ENCODE data around the gene SLC6A12. TPM values are rescaled to one million over a fixed set of nuclear protein-coding genes. Genes with fewer than 3 reads are reported as not detected.

SLC6A12 gene
- total RNA-seq, 1 donor, result not detected

DNA sequence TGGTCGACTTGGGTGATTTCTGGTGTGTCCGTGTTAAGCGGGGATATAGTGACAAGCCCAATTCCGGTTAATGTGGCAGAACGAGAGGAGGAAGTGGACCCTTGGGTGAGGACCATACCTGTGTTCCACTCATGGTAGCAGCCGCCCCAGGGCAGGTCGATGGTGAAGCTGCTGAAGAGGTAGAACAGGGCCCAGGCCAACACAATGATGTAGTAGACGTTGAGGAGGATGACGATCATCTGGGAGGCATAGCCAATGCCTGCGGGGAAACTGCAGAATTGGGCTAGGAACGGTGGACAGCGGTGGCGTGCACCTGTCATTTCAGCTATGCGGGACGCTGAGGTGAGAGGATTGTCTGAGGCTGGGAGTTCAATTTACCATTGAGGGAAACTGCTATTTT lies 28.5 kb upstream of the SLC6A12 start:
- TF ChIP-seq, protein P1, sequence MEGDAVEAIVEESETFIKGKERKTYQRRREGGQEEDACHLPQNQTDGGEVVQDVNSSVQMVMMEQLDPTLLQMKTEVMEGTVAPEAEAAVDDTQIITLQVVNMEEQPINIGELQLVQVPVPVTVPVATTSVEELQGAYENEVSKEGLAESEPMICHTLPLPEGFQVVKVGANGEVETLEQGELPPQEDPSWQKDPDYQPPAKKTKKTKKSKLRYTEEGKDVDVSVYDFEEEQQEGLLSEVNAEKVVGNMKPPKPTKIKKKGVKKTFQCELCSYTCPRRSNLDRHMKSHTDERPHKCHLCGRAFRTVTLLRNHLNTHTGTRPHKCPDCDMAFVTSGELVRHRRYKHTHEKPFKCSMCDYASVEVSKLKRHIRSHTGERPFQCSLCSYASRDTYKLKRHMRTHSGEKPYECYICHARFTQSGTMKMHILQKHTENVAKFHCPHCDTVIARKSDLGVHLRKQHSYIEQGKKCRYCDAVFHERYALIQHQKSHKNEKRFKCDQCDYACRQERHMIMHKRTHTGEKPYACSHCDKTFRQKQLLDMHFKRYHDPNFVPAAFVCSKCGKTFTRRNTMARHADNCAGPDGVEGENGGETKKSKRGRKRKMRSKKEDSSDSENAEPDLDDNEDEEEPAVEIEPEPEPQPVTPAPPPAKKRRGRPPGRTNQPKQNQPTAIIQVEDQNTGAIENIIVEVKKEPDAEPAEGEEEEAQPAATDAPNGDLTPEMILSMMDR (IDR thresholded peaks at IDR 0.05; ENCODE audit: insufficient read depth, low read depth, low read length), result no peak
- DNase-seq (ENCODE audit: low read depth), result no peak
- no peak overlapping the region for H3K4me3 ChIP-seq (ENCODE audit: low read depth, low read length)

DNA sequence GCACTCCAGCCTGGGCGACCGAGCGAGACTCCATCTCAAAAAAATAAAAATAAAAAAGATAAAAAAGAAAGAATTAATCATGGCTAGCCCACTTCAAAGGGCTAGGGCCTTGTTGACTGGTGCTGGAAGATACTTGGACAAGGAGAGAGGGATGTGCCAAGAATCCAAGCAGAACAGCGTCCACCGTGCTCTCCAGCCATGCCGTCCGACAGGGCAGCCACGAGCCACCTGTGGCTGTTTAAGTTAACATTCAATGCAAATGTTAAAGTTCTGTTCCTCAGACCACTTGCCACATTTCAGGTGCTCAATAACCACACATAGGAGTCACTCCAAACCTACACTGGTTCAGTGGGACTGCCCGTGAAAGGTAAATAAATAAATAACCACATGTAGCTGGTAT lies 27.3 kb upstream of the SLC6A12 start:
- TF ChIP-seq, protein P1 (IDR thresholded peaks at IDR 0.05; ENCODE audit: insufficient read depth, low read depth, low read length), result no peak
- H3K4me3 ChIP-seq (ENCODE audit: low read depth, low read length), result no peak overlapping the region
- no peak for DNase-seq (ENCODE audit: low read depth)

DNA sequence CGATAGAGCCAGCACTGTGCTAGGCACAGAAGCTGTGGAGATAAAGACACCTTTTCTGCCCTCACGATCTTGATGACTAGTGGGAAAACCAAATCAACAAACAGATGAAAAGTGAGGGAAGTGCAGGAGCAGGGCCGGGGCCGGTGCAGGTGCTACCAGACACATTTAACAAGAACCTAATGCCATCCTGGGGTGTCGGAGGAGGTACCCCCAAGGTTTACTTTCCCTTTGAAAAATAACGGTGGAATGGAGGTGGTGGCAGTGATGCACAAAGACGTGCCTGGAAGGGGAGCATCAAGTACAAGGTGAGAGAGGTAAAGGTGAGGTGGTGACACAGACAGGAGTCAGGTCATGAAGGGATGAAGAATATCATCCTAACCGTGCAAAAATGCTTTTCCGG lies 26.6 kb upstream of the SLC6A12 start:
- no peak for DNase-seq (ENCODE audit: low read depth)
- TF ChIP-seq, protein P1 (IDR thresholded peaks at IDR 0.05; ENCODE audit: insufficient read depth, low read depth, low read length), result no peak
- H3K4me3 ChIP-seq (ENCODE audit: low read depth, low read length), result no peak overlapping the region

DNA sequence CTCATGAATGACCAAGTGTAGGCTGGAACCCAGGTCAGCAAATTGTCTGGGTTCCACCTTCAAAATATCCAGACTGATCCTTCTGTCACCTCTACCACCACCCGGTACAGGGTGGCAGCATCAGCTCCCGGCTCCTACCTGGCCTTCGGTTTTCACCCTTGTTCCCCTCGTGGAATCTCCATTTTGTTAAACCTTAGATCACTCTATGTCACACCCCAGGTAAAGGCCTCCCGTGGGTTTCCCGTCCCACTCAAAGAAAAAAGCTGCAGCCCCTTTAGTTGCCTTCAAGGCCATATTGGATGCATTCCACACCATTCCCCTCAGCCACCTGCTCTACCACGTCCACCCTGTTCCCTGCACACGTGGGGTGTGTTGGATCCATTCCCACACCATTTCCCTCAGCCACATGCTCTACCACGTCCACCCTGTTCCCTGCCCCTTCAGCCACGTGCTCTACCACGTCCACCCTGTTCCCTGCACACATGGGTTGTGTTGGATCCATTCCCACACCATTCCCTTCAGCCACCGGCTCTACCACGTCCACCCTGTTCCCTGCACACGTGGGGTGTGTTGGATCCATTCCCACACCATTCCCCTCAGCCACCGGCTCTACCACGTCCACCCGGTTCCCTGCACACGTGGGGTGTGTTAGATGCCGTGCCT lies 24.9 kb upstream of the SLC6A12 start:
- DNase-seq (ENCODE audit: low read depth), result no peak
- H3K4me3 ChIP-seq (ENCODE audit: low read depth, low read length), result no peak overlapping the region
- TF ChIP-seq, protein P1 (IDR thresholded peaks at IDR 0.05; ENCODE audit: insufficient read depth, low read depth, low read length), result no peak

DNA sequence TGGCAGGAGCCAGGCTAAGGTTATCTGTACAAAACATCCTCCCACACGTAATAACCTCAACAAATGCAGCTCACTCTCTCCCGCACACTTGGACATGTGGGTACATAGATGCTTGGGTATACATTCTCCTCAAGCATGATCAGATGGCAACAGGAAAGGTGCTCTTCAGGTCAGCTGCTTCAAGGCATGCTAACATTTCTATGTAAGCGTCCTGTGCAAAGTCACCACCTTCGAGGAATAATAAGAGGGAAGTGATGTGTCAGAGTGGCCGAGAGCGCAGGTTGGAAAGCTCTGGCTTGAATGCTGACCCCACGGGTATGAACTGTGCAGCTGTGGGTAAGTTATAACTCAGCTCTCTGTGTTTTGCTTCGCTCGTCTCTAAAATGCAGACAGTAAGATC lies 24.2 kb upstream of the SLC6A12 start:
- no peak for DNase-seq (ENCODE audit: low read depth)
- TF ChIP-seq, protein P1 (IDR thresholded peaks at IDR 0.05; ENCODE audit: insufficient read depth, low read depth, low read length), result no peak
- no peak overlapping the region for H3K4me3 ChIP-seq (ENCODE audit: low read depth, low read length)

DNA sequence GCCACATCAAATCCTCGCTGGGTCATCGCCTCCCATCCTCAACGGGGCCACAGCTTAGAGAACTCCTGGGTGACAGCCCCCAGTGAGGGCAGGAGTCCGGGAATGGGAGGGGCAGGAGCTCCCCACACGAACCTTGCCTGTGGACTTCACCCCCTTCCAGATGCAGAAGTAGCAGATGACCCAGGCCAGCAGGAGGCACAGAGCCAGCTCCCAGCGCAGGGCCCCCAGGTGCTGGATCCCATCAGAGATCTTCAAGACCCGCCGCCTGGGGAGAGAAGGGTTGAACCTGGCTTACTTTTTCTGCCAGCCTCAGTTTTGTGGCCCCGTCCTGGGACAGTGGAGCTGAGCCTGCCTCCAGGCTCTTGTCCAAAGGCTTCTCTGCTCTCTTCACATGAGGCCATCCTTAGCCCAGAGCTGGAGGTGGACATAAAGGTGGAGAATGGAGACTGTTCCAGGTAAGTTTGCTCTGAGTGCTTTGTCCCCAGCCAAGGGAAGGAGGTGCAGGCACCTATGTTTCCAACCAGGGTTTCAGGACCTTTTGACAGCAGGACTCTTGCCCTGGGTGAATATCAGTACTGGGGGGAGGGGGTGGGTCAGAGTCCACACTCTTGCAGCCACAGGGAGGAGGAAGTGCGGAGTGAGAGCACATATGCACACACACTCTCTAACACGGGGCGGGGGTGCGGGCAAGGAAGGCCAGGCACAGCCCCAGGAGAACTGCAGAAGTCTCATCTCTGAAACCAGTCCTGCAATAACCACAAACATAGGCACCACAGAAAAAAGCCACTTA lies 23.3 kb upstream of the SLC6A12 start:
- H3K4me3 ChIP-seq (ENCODE audit: low read depth, low read length), result no peak overlapping the region
- DNase-seq (ENCODE audit: low read depth), result no peak
- TF ChIP-seq, protein P1 (IDR thresholded peaks at IDR 0.05; ENCODE audit: insufficient read depth, low read depth, low read length), result no peak

All from fibroblast of villous mesenchyme (primary cell).